ENCODE measurements around the gene TCP11.

Gene TCP11

DNA sequence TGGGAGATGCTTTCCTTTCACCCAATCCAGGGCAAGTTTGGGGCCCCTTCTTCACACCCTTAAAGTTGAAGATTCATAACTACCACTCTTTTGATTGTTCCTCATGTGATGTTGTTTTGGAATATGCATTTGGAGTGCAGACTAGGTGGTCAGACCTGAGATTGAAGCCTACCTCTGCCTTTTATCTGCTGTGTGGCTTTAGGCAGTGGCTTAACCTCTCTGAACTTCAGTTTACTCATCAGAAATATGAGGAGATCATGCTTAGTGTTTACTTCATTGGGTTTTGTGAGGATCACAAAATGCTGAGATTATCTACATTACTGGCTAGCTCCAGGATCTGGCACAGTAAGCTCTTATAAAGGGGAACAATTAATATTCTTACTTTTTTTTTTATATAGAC, 26.4 kb upstream of the TCP11 start:
- H3K36me3 Mint-ChIP-seq (ENCODE audit: insufficient read depth) = peaks cover 5% of the 10 kb centered on the region

GRCh38 chr6:35166520-35166919, 25.4 kb upstream of the TCP11 start:
- H3K36me3 Mint-ChIP-seq (ENCODE audit: insufficient read depth) = peaks cover 5% of the 10 kb centered on the region
- H3K27me3 Mint-ChIP-seq = peaks cover 37% of the 10 kb centered on the region

More for the DNA sequence above, 26.4 kb upstream of the TCP11 start:
- DNase-seq (ENCODE audit: low spot score in 2 of 2) (no peak), ATAC-seq (replicated peaks; ENCODE audit: extremely low read depth, poor library complexity, severe bottlenecking) (no peak)
- H3K4me1 Mint-ChIP-seq = no peaks in the 10 kb centered on the region
- no peak overlapping the region for H3K27ac Mint-ChIP-seq (ENCODE audit: low read depth)
- no peak overlapping the region for H3K4me3 Mint-ChIP-seq
- peaks cover 6% of the 10 kb centered on the region for H3K9me3 Mint-ChIP-seq
- H3K27me3 Mint-ChIP-seq = peaks cover 31% of the 10 kb centered on the region

GRCh38 chr6:35166116-35166515, 25.0 kb upstream of the TCP11 start:
- Mint-ChIP-seq H3K9me3 (peaks cover 6% of the 10 kb centered on the region), H3K27ac (ENCODE audit: low read depth) (no peak overlapping the region), H3K4me3 (no peak overlapping the region), H3K4me1 (no peaks in the 10 kb centered on the region), H3K36me3 (ENCODE audit: insufficient read depth) (peaks cover 5% of the 10 kb centered on the region), H3K27me3 (peaks cover 41% of the 10 kb centered on the region)
- DNase-seq (ENCODE audit: low spot score in 2 of 2) (no peak), ATAC-seq (replicated peaks; ENCODE audit: extremely low read depth, poor library complexity, severe bottlenecking) (no peak)

More at GRCh38 chr6:35166520-35166919, 25.4 kb upstream of the TCP11 start:
- no peak for DNase-seq (ENCODE audit: low spot score in 2 of 2)
- no peaks in the 10 kb centered on the region for H3K4me1 Mint-ChIP-seq
- H3K27ac Mint-ChIP-seq (ENCODE audit: low read depth) = no peak overlapping the region
- H3K4me3 Mint-ChIP-seq = no peak overlapping the region
- ATAC-seq (replicated peaks; ENCODE audit: extremely low read depth, poor library complexity, severe bottlenecking) = no peak
- H3K9me3 Mint-ChIP-seq = peaks cover 6% of the 10 kb centered on the region

DNA sequence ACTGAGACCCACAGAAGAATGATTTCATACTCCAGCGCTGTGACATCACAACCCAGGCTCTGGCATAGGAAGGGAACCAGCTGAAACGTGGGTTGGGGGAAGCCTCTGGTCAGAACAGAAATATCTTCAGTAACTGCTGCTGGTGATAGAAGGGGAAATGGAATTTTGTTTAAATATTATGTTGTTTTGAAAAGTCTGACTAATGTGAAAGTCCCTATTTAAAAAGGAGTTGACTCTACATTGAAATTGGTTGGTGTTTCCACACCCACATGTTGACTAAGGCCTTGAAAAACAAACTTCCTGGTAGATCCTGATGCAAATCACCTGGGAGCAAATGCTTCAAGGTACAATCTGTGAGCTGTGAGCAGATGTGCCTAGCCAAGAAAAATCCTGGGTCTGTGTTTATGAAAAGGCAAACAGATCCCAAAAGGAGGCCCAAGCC, 24.5 kb upstream of the TCP11 start:
- ATAC-seq (replicated peaks; ENCODE audit: extremely low read depth, poor library complexity, severe bottlenecking) (no peak), DNase-seq (ENCODE audit: low spot score in 2 of 2) (no peak)
- Mint-ChIP-seq H3K27me3 (peaks cover 45% of the 10 kb centered on the region), H3K9me3 (peaks cover 6% of the 10 kb centered on the region), H3K36me3 (ENCODE audit: insufficient read depth) (peaks cover 5% of the 10 kb centered on the region), H3K4me3 (no peak overlapping the region), H3K4me1 (no peaks in the 10 kb centered on the region), H3K27ac (ENCODE audit: low read depth) (no peak overlapping the region)

GRCh38 chr6:35164868-35165267, 23.7 kb upstream of the TCP11 start:
- Mint-ChIP-seq H3K4me3 (no peak overlapping the region), H3K27me3 (peaks cover 53% of the 10 kb centered on the region), H3K4me1 (no peaks in the 10 kb centered on the region), H3K27ac (ENCODE audit: low read depth) (no peak overlapping the region), H3K9me3 (peaks cover 6% of the 10 kb centered on the region), H3K36me3 (ENCODE audit: insufficient read depth) (peaks cover 5% of the 10 kb centered on the region)
- no peak for DNase-seq (ENCODE audit: low spot score in 2 of 2)
- ATAC-seq (replicated peaks; ENCODE audit: extremely low read depth, poor library complexity, severe bottlenecking) = no peak

DNA sequence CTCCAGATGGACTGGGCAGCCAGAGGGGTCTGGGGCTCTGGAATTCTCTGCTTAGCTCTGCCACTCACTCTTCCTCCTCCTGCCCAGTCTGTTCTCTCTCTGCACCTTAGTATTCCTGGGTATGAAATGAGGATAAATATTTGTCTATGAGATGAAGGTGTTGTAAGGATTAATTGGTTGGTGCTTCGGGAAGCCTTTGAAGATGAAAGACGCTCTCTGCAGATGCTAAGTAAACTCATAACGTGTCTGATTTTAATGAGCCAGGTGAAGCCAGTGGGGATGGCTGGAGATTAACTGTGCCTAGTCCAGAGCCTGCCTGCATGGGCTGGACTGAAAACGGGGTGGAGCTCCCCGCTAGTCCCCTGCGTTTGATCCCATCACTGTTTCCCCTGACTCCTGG, 23.1 kb upstream of the TCP11 start:
- no peak overlapping the region for H3K27ac Mint-ChIP-seq (ENCODE audit: low read depth)
- ATAC-seq (replicated peaks; ENCODE audit: extremely low read depth, poor library complexity, severe bottlenecking) (no peak), DNase-seq (ENCODE audit: low spot score in 2 of 2) (no peak)
- peaks cover 59% of the 10 kb centered on the region for H3K27me3 Mint-ChIP-seq
- no peak overlapping the region for H3K4me3 Mint-ChIP-seq
- H3K36me3 Mint-ChIP-seq (ENCODE audit: insufficient read depth) = peaks cover 6% of the 10 kb centered on the region
- H3K4me1 Mint-ChIP-seq = no peaks in the 10 kb centered on the region
- H3K9me3 Mint-ChIP-seq = peaks cover under 1% of the 10 kb centered on the region

DNA sequence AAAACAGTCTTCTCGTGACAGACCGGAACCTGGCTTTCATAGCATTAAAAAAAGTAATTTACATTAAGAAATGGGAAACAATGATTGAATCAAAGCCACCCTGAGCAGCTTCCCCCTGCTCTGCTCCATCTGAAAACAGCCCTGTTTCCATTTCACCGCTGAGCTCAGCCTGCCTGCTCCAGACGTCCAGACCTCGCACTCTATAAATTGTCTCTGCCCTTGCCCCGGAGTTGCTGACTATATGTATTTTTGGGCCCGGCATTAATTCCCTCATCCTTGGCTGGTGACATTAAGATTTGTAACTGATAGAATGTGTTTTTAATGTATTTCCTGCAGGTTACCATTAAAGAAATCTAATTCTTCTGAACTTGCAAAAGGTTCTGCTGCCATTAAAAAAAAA, 22.7 kb upstream of the TCP11 start:
- H3K4me1 Mint-ChIP-seq = no peaks in the 10 kb centered on the region
- DNase-seq (ENCODE audit: low spot score in 2 of 2) = no peak
- H3K9me3 Mint-ChIP-seq = no peaks in the 10 kb centered on the region
- H3K27ac Mint-ChIP-seq (ENCODE audit: low read depth) = no peak overlapping the region
- peaks cover 4% of the 10 kb centered on the region for H3K36me3 Mint-ChIP-seq (ENCODE audit: insufficient read depth)
- H3K27me3 Mint-ChIP-seq = peaks cover 60% of the 10 kb centered on the region
- H3K4me3 Mint-ChIP-seq = no peak overlapping the region
- no peak for ATAC-seq (replicated peaks; ENCODE audit: extremely low read depth, poor library complexity, severe bottlenecking)

GRCh38 chr6:35161776-35162607, 20.9 kb upstream of the TCP11 start:
- DNase-seq (ENCODE audit: low spot score in 2 of 2) = no peak
- Mint-ChIP-seq H3K4me1 (no peaks in the 10 kb centered on the region), H3K27me3 (peaks cover 70% of the 10 kb centered on the region), H3K36me3 (ENCODE audit: insufficient read depth) (peaks cover 2% of the 10 kb centered on the region), H3K9me3 (no peaks in the 10 kb centered on the region), H3K4me3 (no peak overlapping the region), H3K27ac (ENCODE audit: low read depth) (no peak overlapping the region)
- ATAC-seq (replicated peaks; ENCODE audit: extremely low read depth, poor library complexity, severe bottlenecking) = no peak

DNA sequence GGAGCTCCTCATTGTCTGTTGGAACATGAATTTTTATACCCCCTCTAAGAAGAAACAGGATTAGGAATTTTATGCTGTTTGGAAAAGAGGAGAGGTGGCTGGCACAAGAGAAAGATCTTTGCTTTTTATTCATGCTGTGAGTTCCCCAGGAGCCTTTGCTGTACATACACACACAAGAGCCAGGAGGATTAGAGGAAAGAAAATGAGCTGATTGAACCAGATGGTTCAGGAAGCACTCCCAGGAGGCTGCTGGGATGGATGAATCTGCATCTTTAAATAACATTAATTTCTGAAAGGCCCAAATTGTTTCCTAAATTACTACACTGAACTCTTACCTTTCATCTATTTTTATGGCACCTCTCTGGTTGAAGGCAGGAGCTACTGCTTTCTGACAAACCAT, 20.1 kb upstream of the TCP11 start:
- peaks cover 70% of the 10 kb centered on the region for H3K27me3 Mint-ChIP-seq
- H3K9me3 Mint-ChIP-seq = no peaks in the 10 kb centered on the region

GRCh38 chr6:35160642-35161041, 19.5 kb upstream of the TCP11 start:
- H3K27me3 Mint-ChIP-seq = peaks cover 68% of the 10 kb centered on the region
- peaks cover 2% of the 10 kb centered on the region for H3K36me3 Mint-ChIP-seq (ENCODE audit: insufficient read depth)
- H3K4me3 Mint-ChIP-seq = no peak overlapping the region
- no peak for ATAC-seq (replicated peaks; ENCODE audit: extremely low read depth, poor library complexity, severe bottlenecking)
- H3K9me3 Mint-ChIP-seq = no peaks in the 10 kb centered on the region
- no peaks in the 10 kb centered on the region for H3K4me1 Mint-ChIP-seq
- DNase-seq (ENCODE audit: low spot score in 2 of 2) = no peak
- H3K27ac Mint-ChIP-seq (ENCODE audit: low read depth) = no peak overlapping the region

More for the DNA sequence above, 20.1 kb upstream of the TCP11 start:
- Mint-ChIP-seq H3K36me3 (ENCODE audit: insufficient read depth) (peaks cover 2% of the 10 kb centered on the region), H3K4me3 (no peak overlapping the region), H3K27ac (ENCODE audit: low read depth) (no peak overlapping the region), H3K4me1 (no peaks in the 10 kb centered on the region)
- DNase-seq (ENCODE audit: low spot score in 2 of 2) = no peak
- no peak for ATAC-seq (replicated peaks; ENCODE audit: extremely low read depth, poor library complexity, severe bottlenecking)

GRCh38 chr6:35158520-35158919, 17.4 kb upstream of the TCP11 start:
- Mint-ChIP-seq H3K27me3 (peaks cover 49% of the 10 kb centered on the region), H3K4me3 (no peak overlapping the region), H3K27ac (ENCODE audit: low read depth) (no peak overlapping the region), H3K9me3 (no peaks in the 10 kb centered on the region), H3K36me3 (ENCODE audit: insufficient read depth) (peaks cover 2% of the 10 kb centered on the region), H3K4me1 (no peaks in the 10 kb centered on the region)
- ATAC-seq (replicated peaks; ENCODE audit: extremely low read depth, poor library complexity, severe bottlenecking) = no peak
- no peak for DNase-seq (ENCODE audit: low spot score in 2 of 2)

DNA sequence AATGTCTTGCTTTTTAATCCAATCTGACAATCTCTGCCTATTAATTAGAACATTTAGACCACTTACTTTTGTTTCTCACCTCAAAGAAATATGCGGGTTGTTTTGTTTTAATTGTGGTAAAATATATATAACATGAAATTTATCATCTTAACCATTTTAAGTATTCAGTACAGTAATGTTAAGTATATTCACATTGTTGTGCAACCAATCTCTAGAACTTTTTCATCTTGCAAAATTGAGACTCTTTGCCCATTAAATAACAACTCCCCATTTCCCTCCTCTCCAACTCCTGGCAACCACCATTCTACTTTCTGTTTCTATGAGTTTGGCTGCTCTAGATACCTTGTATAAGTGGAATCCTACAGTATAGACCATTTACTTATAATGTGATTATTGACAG, 13.8 kb upstream of the TCP11 start:
- H3K4me1 Mint-ChIP-seq = no peaks in the 10 kb centered on the region
- H3K9me3 Mint-ChIP-seq = no peaks in the 10 kb centered on the region
- H3K27ac Mint-ChIP-seq (ENCODE audit: low read depth) = no peak overlapping the region
- H3K27me3 Mint-ChIP-seq = peaks cover 18% of the 10 kb centered on the region
- no peak for DNase-seq (ENCODE audit: low spot score in 2 of 2)
- peaks cover 2% of the 10 kb centered on the region for H3K36me3 Mint-ChIP-seq (ENCODE audit: insufficient read depth)
- no peak overlapping the region for H3K4me3 Mint-ChIP-seq
- ATAC-seq (replicated peaks; ENCODE audit: extremely low read depth, poor library complexity, severe bottlenecking) = no peak

DNA sequence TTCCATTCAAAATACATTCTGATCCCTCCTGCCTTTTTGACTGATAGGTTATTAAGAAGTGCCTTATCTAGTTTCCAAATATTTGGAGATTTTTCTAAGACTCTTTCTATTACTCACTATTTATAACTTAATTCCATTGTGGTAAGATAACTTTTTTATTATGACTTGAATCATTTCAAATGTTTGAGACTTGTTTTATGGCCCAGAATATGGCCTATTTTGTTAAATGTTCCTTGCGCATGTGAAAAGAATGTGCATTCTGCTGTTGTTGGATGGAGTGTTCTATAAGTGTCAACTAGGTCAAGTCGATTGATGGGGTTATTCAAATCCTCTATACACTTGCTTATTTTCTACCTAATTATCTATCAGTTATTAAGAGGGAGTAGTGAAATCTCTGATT, 13.1 kb upstream of the TCP11 start:
- no peaks in the 10 kb centered on the region for H3K4me1 Mint-ChIP-seq
- H3K27me3 Mint-ChIP-seq = peaks cover 12% of the 10 kb centered on the region
- H3K4me3 Mint-ChIP-seq = no peak overlapping the region
- no peaks in the 10 kb centered on the region for H3K9me3 Mint-ChIP-seq
- ATAC-seq (replicated peaks; ENCODE audit: extremely low read depth, poor library complexity, severe bottlenecking) (no peak), DNase-seq (ENCODE audit: low spot score in 2 of 2) (no peak)
- no peaks in the 10 kb centered on the region for H3K36me3 Mint-ChIP-seq (ENCODE audit: insufficient read depth)
- H3K27ac Mint-ChIP-seq (ENCODE audit: low read depth) = no peak overlapping the region
